ENCODE data around the gene KRTAP4-11. TPM values are rescaled to one million over a fixed set of nuclear protein-coding genes. Genes with fewer than 3 reads are reported as not detected.

Gene KRTAP4-11
- not detected in 5 replicates for total RNA-seq (2022; extraction: Qiagen RNA extraction; ENCODE audit: low read depth)

GRCh38 chr17:41117846-41118386 is at the start of gene KRTAP4-11:
KRTAP4-11 (minus strand) TSS chr17:41118373; CDS start chr17:41118315, 58 bp downstream.

GRCh38 chr17:41160648-41161047 is 42.5 kb upstream of the KRTAP4-11 start, which contains the start of gene KRTAP4-4:
KRTAP4-4 (minus strand) TSS chr17:41160748; CDS start chr17:41160691, 57 bp downstream.

DNA sequence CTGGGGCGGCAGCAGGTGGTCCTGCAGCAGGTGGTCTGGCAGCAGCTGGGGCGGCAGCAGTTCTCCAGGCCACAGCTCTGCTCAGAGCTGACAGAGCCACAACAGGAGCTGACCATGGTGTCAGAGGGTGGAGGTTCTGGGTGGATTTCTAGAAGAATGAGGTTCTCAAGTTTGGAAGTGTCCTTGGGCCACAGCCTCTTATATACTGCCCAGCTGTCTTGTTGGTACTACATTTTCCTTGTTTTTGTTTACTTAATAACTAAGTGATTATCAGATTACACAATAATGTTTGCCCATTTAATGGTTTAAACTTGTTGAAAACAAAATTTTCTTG is 31.4 kb upstream of the KRTAP4-11 start, which contains the start of gene KRTAP4-5:
TSS of gene KRTAP4-5 (minus strand) at position 174 of the 334 bp plus-strand sequence. CDS start at position 116, 58 bp downstream.

GRCh38 chr17:41140360-41141131 is 22.4 kb upstream of the KRTAP4-11 start, which contains the start of gene KRTAP4-6:
KRTAP4-6 (minus strand) TSS chr17:41140544; CDS start chr17:41140487, 57 bp downstream.

GRCh38 chr17:41123991-41124371 is 5.8 kb upstream of the KRTAP4-11 start, which contains the start of gene KRTAP4-12:
KRTAP4-12 (minus strand) TSS chr17:41124182; CDS start chr17:41124122, 60 bp downstream.

DNA sequence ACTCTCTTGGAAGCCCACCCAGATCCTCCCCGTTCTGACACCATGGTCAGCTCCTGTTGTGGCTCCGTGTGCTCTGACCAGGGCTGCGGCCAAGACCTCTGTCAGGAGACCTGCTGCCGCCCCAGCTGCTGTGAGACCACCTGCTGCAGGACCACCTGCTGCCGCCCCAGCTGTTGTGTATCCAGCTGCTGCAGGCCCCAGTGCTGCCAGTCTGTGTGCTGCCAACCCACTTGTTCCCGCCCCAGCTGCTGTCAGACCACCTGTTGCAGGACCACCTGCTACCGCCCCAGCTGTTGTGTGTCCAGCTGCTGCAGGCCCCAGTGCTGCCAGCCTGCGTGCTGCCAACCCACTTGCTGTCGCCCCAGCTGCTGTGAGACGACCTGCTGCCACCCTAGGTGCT is 12.8 kb downstream of the KRTAP4-11 start, which contains the start of gene KRTAP4-9:
TSS of gene KRTAP4-9 (plus strand) at position 43 of the 400 bp plus-strand sequence. CDS start at position 43, 0 bp downstream.

DNA sequence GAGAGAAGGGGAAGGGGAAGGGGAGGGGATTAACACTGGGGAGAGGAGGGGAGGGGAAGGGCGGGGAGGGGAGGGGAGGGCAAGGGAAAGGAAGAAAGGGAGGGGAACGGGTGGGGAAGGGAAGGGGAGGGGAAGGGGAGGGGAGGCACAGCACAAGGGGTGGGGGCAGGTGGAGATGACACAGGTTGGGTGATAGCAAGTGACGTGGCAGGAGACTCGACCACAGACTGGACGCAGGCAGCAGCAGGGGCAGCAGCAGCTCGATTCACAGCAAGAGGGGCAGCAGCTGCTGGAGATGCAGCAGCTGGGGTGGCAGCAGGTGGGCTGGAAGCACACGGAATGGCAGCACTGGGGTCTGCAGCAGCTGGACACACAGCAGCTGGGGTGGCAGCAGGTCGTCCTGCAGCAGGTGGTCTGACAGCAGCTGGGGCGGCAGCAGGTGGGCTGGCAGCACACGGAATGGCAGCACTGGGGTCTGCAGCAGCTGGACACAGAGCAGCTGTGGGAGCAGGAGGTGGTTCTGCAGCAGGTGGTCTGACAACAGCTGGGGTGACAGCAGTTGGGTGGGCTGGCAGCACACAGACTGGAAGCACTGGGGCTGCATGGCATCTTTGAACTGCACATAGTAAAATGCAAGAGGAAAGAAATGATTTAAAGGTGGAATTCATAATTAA is 16.4 kb downstream of the KRTAP4-11 start, which contains the start of gene KRTAP4-16:
TSS of gene KRTAP4-16 (minus strand) at position 624 of the 674 bp plus-strand sequence. CDS start at position 624, 0 bp downstream.

GRCh38 chr17:41098042-41098441 is 20.1 kb downstream of the KRTAP4-11 start, which contains the start of gene KRTAP4-8:
KRTAP4-8 (minus strand) TSS chr17:41098142; CDS start chr17:41098084, 58 bp downstream.

DNA sequence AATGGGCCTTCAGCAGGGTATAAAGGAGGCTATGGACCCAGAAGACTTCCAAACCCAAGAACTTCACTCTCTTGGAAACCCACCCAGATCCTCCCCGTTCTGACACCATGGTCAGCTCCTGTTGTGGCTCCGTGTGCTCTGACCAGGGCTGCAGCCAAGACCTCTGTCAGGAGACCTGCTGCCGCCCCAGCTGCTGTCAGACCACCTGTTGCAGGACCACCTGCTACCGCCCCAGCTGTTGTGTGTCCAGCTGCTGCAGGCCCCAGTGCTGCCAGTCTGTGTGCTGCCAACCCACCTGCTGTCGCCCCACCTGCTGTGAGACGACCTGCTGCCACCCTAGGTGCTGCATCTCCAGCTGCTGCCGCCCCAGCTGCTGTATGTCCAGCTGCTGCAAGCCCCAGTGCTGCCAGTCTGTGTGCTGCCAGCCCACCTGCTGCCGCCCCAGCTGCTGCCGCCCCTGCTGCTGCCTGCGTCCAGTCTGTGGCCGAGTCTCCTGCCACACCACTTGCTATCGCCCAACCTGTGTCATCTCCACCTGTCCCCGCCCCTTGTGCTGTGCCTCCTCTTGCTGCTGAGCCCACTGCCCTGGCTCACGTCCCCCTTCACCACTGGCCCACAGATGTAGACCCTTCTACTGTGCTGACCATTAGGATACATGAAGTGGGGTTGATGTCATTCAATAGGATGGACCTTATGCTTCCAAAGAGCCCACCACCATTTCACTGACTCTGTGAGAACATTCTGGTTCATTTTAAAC is 33.9 kb downstream of the KRTAP4-11 start, which contains the start of gene KRTAP4-7:
TSS of gene KRTAP4-7 (plus strand) at position 51 of the 757 bp plus-strand sequence. CDS start at position 108, 57 bp downstream.

Other genes with a start within 250 kb of the KRTAP4-11 start
- 0.29 to 0.47 TPM (median 0.32 TPM) in 5 replicates for gene KRT20, start 233.1 kb downstream of the KRTAP4-11 start, total RNA-seq (2022; extraction: Qiagen RNA extraction; ENCODE audit: low read depth)
- gene KRT23, start 180.7 kb downstream of the KRTAP4-11 start, total RNA-seq (2022; extraction: Qiagen RNA extraction; ENCODE audit: low read depth) = 0.09 to 0.18 TPM (median 0.10 TPM) in 3 of 5 replicates, not detected in the others
- gene KRT39, start 151.4 kb downstream of the KRTAP4-11 start, total RNA-seq (2022; extraction: Qiagen RNA extraction; ENCODE audit: low read depth) = not detected in 5 replicates
- not detected in 5 replicates for gene KRT40, start 134.0 kb downstream of the KRTAP4-11 start, total RNA-seq (2022; extraction: Qiagen RNA extraction; ENCODE audit: low read depth)
- not detected in 5 replicates for gene KRTAP3-3, start 124.2 kb downstream of the KRTAP4-11 start, total RNA-seq (2022; extraction: Qiagen RNA extraction; ENCODE audit: low read depth)
- 0.26 to 0.35 TPM (median 0.34 TPM) in 3 of 5 replicates, not detected in the others for gene KRTAP3-2, start 118.5 kb downstream of the KRTAP4-11 start, total RNA-seq (2022; extraction: Qiagen RNA extraction; ENCODE audit: low read depth)
- not detected in 5 replicates for gene KRTAP3-1, start 109.2 kb downstream of the KRTAP4-11 start, total RNA-seq (2022; extraction: Qiagen RNA extraction; ENCODE audit: low read depth)
- 0.08 TPM in 1 of 5 replicates, not detected in the others for gene KRTAP1-5, start 91.2 kb downstream of the KRTAP4-11 start, total RNA-seq (2022; extraction: Qiagen RNA extraction; ENCODE audit: low read depth)
- not detected in 5 replicates for gene KRTAP1-4, start 88.2 kb downstream of the KRTAP4-11 start, total RNA-seq (2022; extraction: Qiagen RNA extraction; ENCODE audit: low read depth)
- gene KRTAP1-3, start 83.5 kb downstream of the KRTAP4-11 start, total RNA-seq (2022; extraction: Qiagen RNA extraction; ENCODE audit: low read depth) = not detected in 5 replicates
- not detected in 5 replicates for gene KRTAP1-1, start 76.9 kb downstream of the KRTAP4-11 start, total RNA-seq (2022; extraction: Qiagen RNA extraction; ENCODE audit: low read depth)
- not detected in 5 replicates for gene KRTAP2-1, start 71.1 kb downstream of the KRTAP4-11 start, total RNA-seq (2022; extraction: Qiagen RNA extraction; ENCODE audit: low read depth)
- not detected in 5 replicates for gene KRTAP2-2, start 63.1 kb downstream of the KRTAP4-11 start, total RNA-seq (2022; extraction: Qiagen RNA extraction; ENCODE audit: low read depth)
- gene KRTAP2-3, start 58.3 kb downstream of the KRTAP4-11 start, total RNA-seq (2022; extraction: Qiagen RNA extraction; ENCODE audit: low read depth) = 0.12 to 0.13 TPM in 2 of 5 replicates, not detected in the others
- gene KRTAP2-4, start 52.5 kb downstream of the KRTAP4-11 start, total RNA-seq (2022; extraction: Qiagen RNA extraction; ENCODE audit: low read depth) = not detected in 5 replicates
- not detected in 5 replicates for gene KRTAP4-7, start 34.2 kb downstream of the KRTAP4-11 start, total RNA-seq (2022; extraction: Qiagen RNA extraction; ENCODE audit: low read depth)
- not detected in 5 replicates for gene KRTAP4-8, start 20.2 kb downstream of the KRTAP4-11 start, total RNA-seq (2022; extraction: Qiagen RNA extraction; ENCODE audit: low read depth)
- gene KRTAP4-16, start 16.2 kb downstream of the KRTAP4-11 start, total RNA-seq (2022; extraction: Qiagen RNA extraction; ENCODE audit: low read depth) = not detected in 5 replicates
- 0.20 TPM in 1 of 5 replicates, not detected in the others for gene KRTAP4-9, start 13.0 kb downstream of the KRTAP4-11 start, total RNA-seq (2022; extraction: Qiagen RNA extraction; ENCODE audit: low read depth)
- gene KRTAP4-12, start 5.8 kb upstream of the KRTAP4-11 start, total RNA-seq (2022; extraction: Qiagen RNA extraction; ENCODE audit: low read depth) = not detected in 5 replicates
- gene KRTAP4-6, start 22.2 kb upstream of the KRTAP4-11 start, total RNA-seq (2022; extraction: Qiagen RNA extraction; ENCODE audit: low read depth) = not detected in 5 replicates
- gene KRTAP4-5, start 31.5 kb upstream of the KRTAP4-11 start, total RNA-seq (2022; extraction: Qiagen RNA extraction; ENCODE audit: low read depth) = not detected in 5 replicates
- gene KRTAP4-4, start 42.4 kb upstream of the KRTAP4-11 start, total RNA-seq (2022; extraction: Qiagen RNA extraction; ENCODE audit: low read depth) = not detected in 5 replicates
- not detected in 5 replicates for gene KRTAP4-3, start 49.8 kb upstream of the KRTAP4-11 start, total RNA-seq (2022; extraction: Qiagen RNA extraction; ENCODE audit: low read depth)
- gene KRTAP4-2, start 59.8 kb upstream of the KRTAP4-11 start, total RNA-seq (2022; extraction: Qiagen RNA extraction; ENCODE audit: low read depth) = not detected in 5 replicates
- 0.15 to 0.30 TPM (median 0.20 TPM) in 4 of 5 replicates, not detected in the other for gene KRTAP4-1, start 66.5 kb upstream of the KRTAP4-11 start, total RNA-seq (2022; extraction: Qiagen RNA extraction; ENCODE audit: low read depth)
- not detected in 5 replicates for gene KRTAP9-1, start 71.5 kb upstream of the KRTAP4-11 start, total RNA-seq (2022; extraction: Qiagen RNA extraction; ENCODE audit: low read depth)
- gene KRTAP9-2, start 108.3 kb upstream of the KRTAP4-11 start, total RNA-seq (2022; extraction: Qiagen RNA extraction; ENCODE audit: low read depth) = not detected in 5 replicates
- not detected in 5 replicates for gene KRTAP9-3, start 114.1 kb upstream of the KRTAP4-11 start, total RNA-seq (2022; extraction: Qiagen RNA extraction; ENCODE audit: low read depth)
- gene KRTAP9-8, start 119.6 kb upstream of the KRTAP4-11 start, total RNA-seq (2022; extraction: Qiagen RNA extraction; ENCODE audit: low read depth) = not detected in 5 replicates
- not detected in 5 replicates for gene KRTAP9-4, start 131.3 kb upstream of the KRTAP4-11 start, total RNA-seq (2022; extraction: Qiagen RNA extraction; ENCODE audit: low read depth)
- gene KRTAP9-9, start 137.0 kb upstream of the KRTAP4-11 start, total RNA-seq (2022; extraction: Qiagen RNA extraction; ENCODE audit: low read depth) = not detected in 5 replicates
- gene KRTAP9-6, start 147.0 kb upstream of the KRTAP4-11 start, total RNA-seq (2022; extraction: Qiagen RNA extraction; ENCODE audit: low read depth) = not detected in 5 replicates
- gene KRTAP9-7, start 157.3 kb upstream of the KRTAP4-11 start, total RNA-seq (2022; extraction: Qiagen RNA extraction; ENCODE audit: low read depth) = not detected in 5 replicates
- not detected in 5 replicates for gene KRTAP29-1, start 184.5 kb upstream of the KRTAP4-11 start, total RNA-seq (2022; extraction: Qiagen RNA extraction; ENCODE audit: low read depth)
- not detected in 5 replicates for gene KRTAP16-1, start 190.9 kb upstream of the KRTAP4-11 start, total RNA-seq (2022; extraction: Qiagen RNA extraction; ENCODE audit: low read depth)
- not detected in 5 replicates for gene KRTAP17-1, start 197.3 kb upstream of the KRTAP4-11 start, total RNA-seq (2022; extraction: Qiagen RNA extraction; ENCODE audit: low read depth)
- gene KRT33A, start 232.5 kb upstream of the KRTAP4-11 start, total RNA-seq (2022; extraction: Qiagen RNA extraction; ENCODE audit: low read depth) = not detected in 5 replicates